Natural killer cell (primary cell): Measurements from ENCODE around the gene ZNF300. TPM values are rescaled to one million over a fixed set of nuclear protein-coding genes. Genes with fewer than 3 reads are reported as not detected.

ENCODE experiments used
- ATAC-seq, 3 donors: fragments of 150-1000 bp in 2 of 3; fragments of 200-7000 bp in 1 of 3; cut with Tn5 transposase; 1 replicate in 1 of 3; 2 replicates in 2 of 3; pipeline ENCODE4 v1.10.0; 2021; ENCODE audit warnings: mild to moderate bottlenecking in 2 of 3, moderate library complexity in 2 of 3
- DNase-seq, 2 donors: peaks; one replicate each; pipeline versions ENCODE4 v3.0.0 to v3.0.0-alpha.2; 2013 to 2021; ENCODE audit warnings: mixed read lengths in 1 of 2
- H3K27ac ChIP-seq: one replicate; pipeline ENCODE4 v1.5.1; 2013; ENCODE audit warnings: mild to moderate bottlenecking, low read length
- H3K27me3 ChIP-seq: one replicate; pipeline ENCODE4 v1.6.1; 2013; ENCODE audit warnings: low read length; ENCODE audit not compliant: control insufficient read depth, insufficient read depth
- H3K36me3 ChIP-seq: one replicate; pipeline ENCODE4 v1.6.1; 2013; ENCODE audit warnings: low read length; ENCODE audit not compliant: control insufficient read depth, insufficient read depth
- H3K4me1 ChIP-seq: one replicate; pipeline ENCODE4 v1.6.1; 2013; ENCODE audit warnings: low read length; ENCODE audit not compliant: control insufficient read depth, insufficient read depth
- H3K4me3 ChIP-seq: one replicate; pipeline ENCODE4 v1.5.1; 2013; ENCODE audit warnings: low read length
- H3K9me3 ChIP-seq: one replicate; pipeline ENCODE4 v1.6.1; 2013; ENCODE audit warnings: low read length; ENCODE audit not compliant: control insufficient read depth, insufficient read depth
- H3K27ac Mint-ChIP-seq, 2 donors: one replicate each; pipeline ENCODE4 v1.8.0; 2022; ENCODE audit warnings: mild to moderate bottlenecking in 2 of 2, mixed read lengths in 2 of 2, moderate library complexity in 1 of 2
- H3K27me3 Mint-ChIP-seq, 2 donors: one replicate each; pipeline ENCODE4 v1.8.0; 2022; ENCODE audit warnings: low read depth in 2 of 2, mixed read lengths in 2 of 2
- H3K36me3 Mint-ChIP-seq: one replicate; pipeline ENCODE4 v1.8.0; 2022; ENCODE audit warnings: mixed read lengths
- H3K4me1 Mint-ChIP-seq, 2 donors: one replicate each; pipeline ENCODE4 v1.8.0; 2022; ENCODE audit warnings: mixed read lengths in 2 of 2
- H3K4me3 Mint-ChIP-seq: one replicate; pipeline ENCODE4 v1.8.0; 2022; ENCODE audit warnings: mild to moderate bottlenecking, moderate library complexity, mixed read lengths
- H3K9me3 Mint-ChIP-seq, 2 donors: one replicate each; pipeline ENCODE4 v1.8.0; 2022; ENCODE audit warnings: mixed read lengths in 2 of 2
- CTCF ChIP-seq: fragments of 200-600 bp; IDR thresholded peaks from one replicate; pipeline ENCODE4 v1.8.0; 2022; ENCODE audit warnings: antibody characterized with exemption
- WGBS: methylation state at CpG from one replicate; pipeline ENCODE4 v1.1.7; 2013; ENCODE audit warnings: missing lambda C conversion rate; ENCODE audit not compliant: insufficient coverage; 5-methylcytosine and 5-hydroxymethylcytosine counted together
- intact Hi-C: fragments of 100-400 bp; cut with micrococcal nuclease; formaldehyde crosslinking; loops from one replicate; pipeline ENCODE4 v1.14.2; 2022
- total RNA-seq, 4 donors: library from RNA; stranded (reverse); fragments of 120-200 nt in 1 of 4; gene quantifications; one replicate each; pipeline versions ENCODE4 v1.2.3 to v1.2.4, GENCODE V29; 2013 to 2022

The ZNF300 gene
- total RNA-seq, 3 donors from 2014 or later (not counting 1 experiment from before 2014, with no cell fraction given) = 5.8 to 9.9 (median 6.2) TPM

- Histone ChIP-seq H3K4me1 (no peaks in the 10 kb centered on the region), H3K27me3 (no peaks in the 10 kb centered on the region), H3K27ac (no peak overlapping the region), H3K9me3 (peaks cover 21% of the 10 kb centered on the region), H3K4me3 (no peak overlapping the region), H3K36me3 (no peaks in the 10 kb centered on the region)
- WGBS = 100% methylated on average over 1 of the region's 2 CpGs
- H3K4me1 Mint-ChIP-seq = no peaks in the 10 kb centered on the region
- H3K4me3 Mint-ChIP-seq = no peak overlapping the region
- H3K36me3 Mint-ChIP-seq = peaks cover 14% of the 10 kb centered on the region
- ATAC-seq (no peak), DNase-seq (no peak)
- H3K9me3 Mint-ChIP-seq = peaks cover 3 to 12% of the 10 kb centered on the region in 2 donors
- intact Hi-C loops = no loop called here
- H3K27ac Mint-ChIP-seq = no peak overlapping the region
- TF ChIP-seq CTCF = no peak
- peaks cover 0 to 4% of the 10 kb centered on the region in 2 donors for H3K27me3 Mint-ChIP-seq
Measured at GRCh38 chr5:150912312-150912814, 7.6 kb upstream of the ZNF300 start.

GRCh38 chr5:150905312-150905683 is 518 bp upstream of the ZNF300 start:
- Histone ChIP-seq H3K4me3 (peak overlapping the region; percentile 47), H3K27ac (peak overlapping the region; percentile 64), H3K27me3 (no peaks in the 10 kb centered on the region), H3K9me3 (peaks cover 17% of the 10 kb centered on the region), H3K36me3 (no peaks in the 10 kb centered on the region), H3K4me1 (no peaks in the 10 kb centered on the region)
- H3K27ac Mint-ChIP-seq = peak overlapping the region; percentile 87 to 91
- peaks cover 13% of the 10 kb centered on the region in 2 donors for H3K9me3 Mint-ChIP-seq
- intact Hi-C loops = no loop called here
- WGBS = 40% methylated on average over 4 of the region's 4 CpGs
- peaks cover 14 to 15% of the 10 kb centered on the region in 2 donors for H3K4me1 Mint-ChIP-seq
- peaks cover 15% of the 10 kb centered on the region for H3K36me3 Mint-ChIP-seq
- peaks cover 9 to 16% of the 10 kb centered on the region in 2 donors for H3K27me3 Mint-ChIP-seq
- TF ChIP-seq CTCF = no peak
- H3K4me3 Mint-ChIP-seq = peak overlapping the region; percentile 97
- DNase-seq = no peak
- ATAC-seq = no peak

- H3K4me1 ChIP-seq = no peaks in the 10 kb centered on the region
- peaks cover 21% of the 10 kb centered on the region for H3K9me3 ChIP-seq
- Mint-ChIP-seq H3K9me3 (peaks cover 28 to 39% of the 10 kb centered on the region in 2 donors), H3K4me1 (peaks cover 14 to 15% of the 10 kb centered on the region in 2 donors), H3K36me3 (peaks cover 54% of the 10 kb centered on the region), H3K4me3 (no peak overlapping the region), H3K27me3 (peaks cover 9 to 13% of the 10 kb centered on the region in 2 donors), H3K27ac (no peak overlapping the region)
- H3K4me3 ChIP-seq = no peak overlapping the region
- intact Hi-C loops = no loop called here
- DNase-seq (no peak), ATAC-seq (no peak)
- WGBS = 82% methylated on average over 2 of the region's 2 CpGs
- no peaks in the 10 kb centered on the region for H3K27me3 ChIP-seq
- H3K27ac ChIP-seq = no peak overlapping the region
- peaks cover 14% of the 10 kb centered on the region for H3K36me3 ChIP-seq
- no peak for TF ChIP-seq CTCF
Measured at GRCh38 chr5:150901446-150901845, 3.3 kb downstream of the ZNF300 start.
